SK-N-SH treated with all-trans-retinoic acid at 6 μM for 48 hours (cell line): ENCODE measurements around the gene PRKAG1.

Experiments
- ATAC-seq: fragments of 200-7000 bp; cut with Tn5 transposase; 3 replicates; pipeline ENCODE4 v1.9.1; 2020; ENCODE audit warnings: mild to moderate bottlenecking, moderate library complexity
- ARNTL ChIP-seq: fragments of 450-650 bp; formaldehyde crosslinking; IDR thresholded peaks from 2 replicates; pipeline ENCODE4 v1.5.0; 2020; ENCODE audit warnings: low read depth, mild to moderate bottlenecking, moderate library complexity, borderline replicate concordance
- BACH2 ChIP-seq: fragments of 250-450 bp; sonication (Bioruptor Pico); IDR thresholded peaks from 2 replicates; pipeline ENCODE4 v1.9.0; 2021; ENCODE audit warnings: mild to moderate bottlenecking, borderline replicate concordance
- CREB5 ChIP-seq: fragments of 250-450 bp; sonication (Bioruptor Pico); IDR thresholded peaks from 2 replicates; pipeline ENCODE4 v1.5.1; 2020; ENCODE audit warnings: low read depth, mild to moderate bottlenecking, moderate library complexity
- CSDC2 ChIP-seq: fragments of 250-450 bp; sonication (Bioruptor Pico); IDR thresholded peaks from 2 replicates; pipeline ENCODE4 v1.5.0; 2020; ENCODE audit warnings: mild to moderate bottlenecking, moderate library complexity
- ESRRG ChIP-seq: fragments of 250-450 bp; sonication (Bioruptor Pico); IDR thresholded peaks from 2 replicates; pipeline ENCODE4 v1.6.1; 2021; ENCODE audit warnings: mild to moderate bottlenecking
- GLIS3 ChIP-seq: fragments of 250-450 bp; sonication (Bioruptor Pico); IDR thresholded peaks from 2 replicates; pipeline ENCODE4 v1.5.0; 2020; ENCODE audit warnings: mild to moderate bottlenecking, moderate library complexity
- ISL1 ChIP-seq: fragments of 250-450 bp; sonication (Bioruptor Pico); IDR thresholded peaks from 2 replicates; pipeline ENCODE4 v2.1.2; 2022; ENCODE audit warnings: mild to moderate bottlenecking, moderate library complexity
- OSR1 ChIP-seq: fragments of 250-450 bp; sonication (Bioruptor Pico); IDR thresholded peaks from 2 replicates; pipeline ENCODE4 v1.8.0; 2022; ENCODE audit warnings: moderate library complexity, mild to moderate bottlenecking, inconsistent platforms
- PATZ1 ChIP-seq: fragments of 250-450 bp; sonication (Bioruptor Pico); IDR thresholded peaks from 2 replicates; pipeline ENCODE4 v1.8.0; 2020; ENCODE audit warnings: mild to moderate bottlenecking, moderate library complexity, borderline replicate concordance
- POU6F1 ChIP-seq: fragments of 250-450 bp; sonication (Bioruptor Pico); IDR thresholded peaks from 2 replicates; pipeline ENCODE4 v1.8.0; 2021; ENCODE audit warnings: low read depth, mild to moderate bottlenecking, moderate library complexity, borderline replicate concordance
- PPARA ChIP-seq: fragments of 250-450 bp; sonication (Bioruptor Pico); IDR thresholded peaks from 2 replicates; pipeline ENCODE4 v1.5.0; 2020; ENCODE audit warnings: mild to moderate bottlenecking, borderline replicate concordance
- RARB ChIP-seq: fragments of 250-450 bp; sonication (Bioruptor Pico); IDR thresholded peaks from 2 replicates; pipeline ENCODE4 v1.8.0; 2021; ENCODE audit warnings: mild to moderate bottlenecking, moderate library complexity
- TCF4 ChIP-seq: fragments of 250-450 bp; sonication (Bioruptor Pico); IDR thresholded peaks from 2 replicates; pipeline ENCODE4 v1.8.0; 2021; ENCODE audit warnings: mild to moderate bottlenecking, moderate library complexity, borderline replicate concordance
- TSHZ2 ChIP-seq: fragments of 250-450 bp; sonication (Bioruptor Pico); IDR thresholded peaks from 2 replicates; pipeline ENCODE4 v1.5.0; 2020; ENCODE audit warnings: mild to moderate bottlenecking, moderate library complexity
- ZC3H10 ChIP-seq: fragments of 250-450 bp; sonication (Bioruptor Pico); IDR thresholded peaks from 2 replicates; pipeline ENCODE4 v1.5.1; 2021; ENCODE audit warnings: mild to moderate bottlenecking, moderate library complexity
- ZFP3 ChIP-seq: fragments of 250-450 bp; sonication (Bioruptor Pico); IDR thresholded peaks from 2 replicates; pipeline ENCODE4 v1.5.0; 2020; ENCODE audit warnings: mild to moderate bottlenecking, moderate library complexity
- ZFP30 ChIP-seq: fragments of 450-650 bp; formaldehyde crosslinking; IDR thresholded peaks from 2 replicates; pipeline ENCODE4 v1.5.0; 2022; ENCODE audit warnings: mild to moderate bottlenecking, moderate library complexity
- ZNF565 ChIP-seq: fragments of 450-650 bp; formaldehyde crosslinking; conservative IDR thresholded peaks from 2 replicates; pipeline ENCODE4 v1.5.0; 2020; ENCODE audit warnings: low read depth, mild to moderate bottlenecking, moderate library complexity
- ZNF70 ChIP-seq: fragments of 450-650 bp; formaldehyde crosslinking; IDR thresholded peaks from 2 replicates; pipeline ENCODE4 v1.5.0; 2020; ENCODE audit warnings: mild to moderate bottlenecking, moderate library complexity
- ZNF8 ChIP-seq: fragments of 450-650 bp; formaldehyde crosslinking; IDR thresholded peaks from 2 replicates; pipeline ENCODE4 v1.5.0; 2020; ENCODE audit warnings: mild to moderate bottlenecking, moderate library complexity

Gene PRKAG1

GRCh38 chr12:49036029-49036428, 17.5 kb upstream of the PRKAG1 start:
- no peak for ATAC-seq
- no peak for TF ChIP-seq RARB (CRISPR knock-in tag)
- no peak for TF ChIP-seq GLIS3
- no peak for TF ChIP-seq ZFP3 (CRISPR knock-in tag)
- no peak for TF ChIP-seq ZFP30 (CRISPR knock-in tag)
- TF ChIP-seq PPARA (CRISPR knock-in tag) = no peak
- no peak for TF ChIP-seq PATZ1 (CRISPR knock-in tag)
- TF ChIP-seq ESRRG (CRISPR knock-in tag) = no peak
- TF ChIP-seq CREB5 (CRISPR knock-in tag) = no peak
- TF ChIP-seq ZC3H10 (CRISPR knock-in tag) = no peak
- TF ChIP-seq OSR1 (CRISPR knock-in tag) = no peak
- TF ChIP-seq, all 23 proteins: peak for 0

- TF ChIP-seq ARNTL (CRISPR knock-in tag) (no peak), TSHZ2 (CRISPR knock-in tag) (no peak), ZFP3 (CRISPR knock-in tag) (no peak)
- no peak for ATAC-seq
These were observed 15.7 kb upstream of the PRKAG1 start for GRCh38 chr12:49034286-49034622.

GRCh38 chr12:49033611-49034285, 15.2 kb upstream of the PRKAG1 start:
- ATAC-seq = no peak
- TF ChIP-seq ZNF70 (CRISPR knock-in tag) (no peak), ZNF565 (CRISPR knock-in tag) (no peak), GLIS3 (no peak), TCF4 (CRISPR knock-in tag) (no peak)

GRCh38 chr12:49032679-49033447, 14.3 kb upstream of the PRKAG1 start:
- no peak for ATAC-seq
- no peak for TF ChIP-seq ISL1 (CRISPR knock-in tag)
- no peak for TF ChIP-seq GLIS3
- TF ChIP-seq POU6F1 (CRISPR knock-in tag) = no peak
- TF ChIP-seq RARB (CRISPR knock-in tag) = no peak
- no peak for TF ChIP-seq ZNF8 (CRISPR knock-in tag)
- TF ChIP-seq OSR1 (CRISPR knock-in tag) = no peak
- TF ChIP-seq PATZ1 (CRISPR knock-in tag) = no peak
- TF ChIP-seq CSDC2 (CRISPR knock-in tag) = no peak
- TF ChIP-seq BACH2 = no peak
- TF ChIP-seq ARNTL (CRISPR knock-in tag) = no peak
- TF ChIP-seq, all 23 proteins: peak for 0
